Measurements from ENCODE around the gene TNFSF12.

TNFSF12 gene

DNA sequence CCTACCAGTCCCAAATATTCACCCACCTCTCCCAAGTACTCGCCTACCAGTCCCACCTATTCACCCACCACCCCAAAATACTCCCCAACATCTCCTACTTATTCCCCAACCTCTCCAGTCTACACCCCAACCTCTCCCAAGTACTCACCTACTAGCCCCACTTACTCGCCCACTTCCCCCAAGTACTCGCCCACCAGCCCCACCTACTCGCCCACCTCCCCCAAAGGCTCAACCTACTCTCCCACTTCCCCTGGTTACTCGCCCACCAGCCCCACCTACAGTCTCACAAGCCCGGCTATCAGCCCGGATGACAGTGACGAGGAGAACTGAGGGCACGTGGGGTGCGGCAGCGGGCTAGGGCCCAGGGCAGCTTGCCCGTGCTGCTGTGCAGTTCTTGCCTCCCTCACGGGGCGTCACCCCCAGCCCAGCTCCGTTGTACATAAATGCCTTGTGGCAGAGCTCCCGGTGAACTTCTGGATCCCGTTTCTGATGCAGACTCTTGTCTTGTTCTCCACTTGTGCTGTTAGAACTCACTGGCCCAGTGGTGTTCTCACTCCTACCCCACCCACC lies 34.9 kb upstream of the TNFSF12 start:
- DNase-seq (ENCODE audit: low read depth in 2 of 2): no peak
- no peak overlapping the region for H3K4me3 ChIP-seq (replicated peaks in 1 of 2; ENCODE audit: low read depth in 2 of 2, low read length in 2 of 2)
- TF ChIP-seq CTCF (IDR thresholded peaks at IDR 0.05; ENCODE audit: low read depth, low read length): no peak

DNA sequence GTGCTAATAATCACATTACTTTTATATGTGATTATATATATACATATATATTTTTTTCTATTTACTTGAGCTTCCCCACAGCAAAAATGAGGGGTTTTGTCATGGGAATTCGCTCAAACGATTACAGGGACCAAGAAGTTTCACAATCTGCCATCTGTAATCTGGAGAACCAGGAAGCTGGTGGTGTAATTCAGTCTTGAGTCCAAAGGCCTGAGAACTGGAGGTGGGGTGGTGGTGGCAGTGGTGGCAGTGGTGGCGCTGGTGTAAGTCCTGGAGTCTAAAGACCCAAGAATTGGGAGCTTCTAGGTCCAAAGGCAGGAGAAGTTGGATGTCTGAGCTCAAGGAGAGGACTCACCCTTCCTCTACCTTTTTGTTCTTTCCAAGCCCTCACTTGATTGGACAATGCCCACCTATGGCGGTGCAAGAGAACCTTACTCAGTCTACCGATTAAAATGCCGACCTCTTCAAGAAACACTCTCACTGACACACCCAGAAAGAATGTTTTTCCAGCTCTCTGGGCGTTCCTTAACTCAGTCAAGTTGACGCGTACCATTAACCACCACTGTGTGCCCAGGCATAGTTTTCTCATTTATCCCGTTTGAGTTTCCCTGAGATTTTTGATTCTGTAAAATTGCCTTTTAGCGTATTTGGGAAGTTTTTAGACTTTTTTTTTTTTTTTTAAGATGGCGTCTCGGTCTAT lies 32.8 kb upstream of the TNFSF12 start:
- peak in 1 of 2 donors; percentile 25 for DNase-seq (ENCODE audit: low read depth in 2 of 2)
- no peak overlapping the region for H3K4me3 ChIP-seq (replicated peaks in 1 of 2; ENCODE audit: low read depth in 2 of 2, low read length in 2 of 2)

DNA sequence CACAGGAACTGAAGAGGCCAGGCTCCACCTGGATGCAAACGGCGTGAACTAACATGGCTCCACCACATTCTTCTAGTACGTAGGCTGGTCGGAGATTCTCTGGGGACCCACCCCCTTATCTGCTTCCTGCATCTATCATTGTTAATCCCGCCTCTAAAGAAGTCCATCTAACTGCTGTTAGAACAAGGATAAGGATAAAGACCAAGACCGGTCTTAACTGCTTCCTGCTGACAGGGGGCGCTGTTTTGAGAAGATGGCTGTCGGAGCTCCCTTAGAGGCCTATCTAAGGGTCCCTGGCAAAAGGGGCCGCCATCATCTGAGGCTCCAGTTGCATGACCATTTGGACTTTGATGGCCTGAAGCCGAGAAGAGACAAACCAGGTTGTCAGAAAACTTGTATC lies 25.8 kb upstream of the TNFSF12 start:
- peak; percentile 30 to 36 for DNase-seq (ENCODE audit: low read depth in 2 of 2)
- peak; percentile 54 for TF ChIP-seq CTCF (IDR thresholded peaks at IDR 0.05; ENCODE audit: low read depth, low read length)
- no peak overlapping the region for H3K4me3 ChIP-seq (replicated peaks in 1 of 2; ENCODE audit: low read depth in 2 of 2, low read length in 2 of 2)

More for the DNA sequence above, 32.8 kb upstream of the TNFSF12 start:
- TF ChIP-seq CTCF (IDR thresholded peaks at IDR 0.05; ENCODE audit: low read depth, low read length): no peak

GRCh38 chr17:7528842-7529241 lies 20.0 kb upstream of the TNFSF12 start:
- H3K4me3 ChIP-seq (replicated peaks in 1 of 2; ENCODE audit: low read depth in 2 of 2, low read length in 2 of 2): no peak overlapping the region
- DNase-seq (ENCODE audit: low read depth in 2 of 2): no peak
- TF ChIP-seq CTCF (IDR thresholded peaks at IDR 0.05; ENCODE audit: low read depth, low read length): no peak

- DNase-seq (ENCODE audit: low read depth in 2 of 2): no peak
- no peak for TF ChIP-seq CTCF (IDR thresholded peaks at IDR 0.05; ENCODE audit: low read depth, low read length)
- H3K4me3 ChIP-seq (replicated peaks in 1 of 2; ENCODE audit: low read depth in 2 of 2, low read length in 2 of 2): no peak overlapping the region
Observed at GRCh38 chr17:7530023-7530900, 18.6 kb upstream of the TNFSF12 start.

DNA sequence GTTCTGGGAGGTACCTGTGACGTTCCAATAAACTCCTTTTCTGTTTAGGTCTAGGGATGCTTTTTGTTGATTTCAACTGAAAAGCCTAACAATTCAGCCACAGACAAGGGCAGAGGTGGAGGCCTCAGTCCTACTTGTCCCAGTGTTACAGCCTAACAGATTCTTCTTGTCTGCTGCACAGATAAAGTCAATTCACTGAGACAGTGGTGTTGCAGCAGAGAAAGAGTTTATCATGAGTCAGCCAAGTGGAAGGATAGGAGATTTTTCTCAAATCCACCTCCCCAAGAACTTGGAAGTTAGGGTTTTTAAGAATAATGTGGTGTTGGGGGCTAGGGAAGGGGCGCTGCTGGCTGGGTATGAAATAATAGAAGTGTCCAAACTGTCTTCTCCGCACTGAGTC lies 10.8 kb upstream of the TNFSF12 start:
- DNase-seq (ENCODE audit: low read depth in 2 of 2): no peak
- TF ChIP-seq CTCF (IDR thresholded peaks at IDR 0.05; ENCODE audit: low read depth, low read length): no peak
- H3K4me3 ChIP-seq (replicated peaks in 1 of 2; ENCODE audit: low read depth in 2 of 2, low read length in 2 of 2): no peak overlapping the region

Data from cardiac fibroblast (primary cell).